GM18508 (cell line): Measurements from ENCODE around the gene UBQLN4.
"Not testable (repeated sequence)": the region's sequence is repeated elsewhere in the genome, so short reads cannot be mapped to it uniquely, and the experiment has no call there.

Experiments used
- ATAC-seq: cut with Tn5 transposase; IDR thresholded peaks from one replicate; pipeline ENCODE4 v1.9.1; 2021; ENCODE audit warnings: moderate number of reproducible peaks; ENCODE audit not compliant: insufficient read depth, unreplicated experiment

UBQLN4 gene

GRCh38 chr1:156063997-156064285 lies 10.3 kb upstream of the UBQLN4 start:
- no peak for ATAC-seq

- no peak for ATAC-seq
These were observed 8.6 kb upstream of the UBQLN4 start for GRCh38 chr1:156062189-156062588.

- no peak for ATAC-seq
These were observed 7.5 kb upstream of the UBQLN4 start, which contains the start of gene RAB25 for GRCh38 chr1:156060937-156061636. RAB25 (plus strand) TSS chr1:156061160; CDS start chr1:156061401, 241 bp downstream.

- no peak for ATAC-seq
These were observed 2.8 kb upstream of the UBQLN4 start for GRCh38 chr1:156056326-156056849.

- no peak for ATAC-seq
These were observed 1.9 kb upstream of the UBQLN4 start for GRCh38 chr1:156055281-156056048.

GRCh38 chr1:156054500-156055280 lies 1.1 kb upstream of the UBQLN4 start, which contains the start of gene LAMTOR2:
LAMTOR2 (plus strand) TSS chr1:156054782; CDS start chr1:156054890, 108 bp downstream.
- ATAC-seq: no peak

GRCh38 chr1:156052862-156053767 lies 483 bp downstream of the UBQLN4 start:
- no peak for ATAC-seq

GRCh38 chr1:156051011-156051725 lies 2.4 kb downstream of the UBQLN4 start:
- no peak for ATAC-seq

GRCh38 chr1:156050376-156050775 lies 3.2 kb downstream of the UBQLN4 start:
- ATAC-seq: no peak

- ATAC-seq: no peak
These were observed 4.8 kb downstream of the UBQLN4 start for GRCh38 chr1:156048663-156049258.

GRCh38 chr1:156045076-156045475 lies 8.5 kb downstream of the UBQLN4 start:
- ATAC-seq: no peak

- ATAC-seq: no peak
These were observed 10.8 kb downstream of the UBQLN4 start for GRCh38 chr1:156042828-156043227.

- ATAC-seq: not testable (repeated sequence)
These were observed 18.6 kb downstream of the UBQLN4 start for GRCh38 chr1:156034991-156035390.

- no peak for ATAC-seq
These were observed 20.6 kb downstream of the UBQLN4 start for GRCh38 chr1:156033011-156033410.

GRCh38 chr1:156026588-156026987 lies 27.0 kb downstream of the UBQLN4 start:
- no peak for ATAC-seq

GRCh38 chr1:156025876-156026275 lies 27.7 kb downstream of the UBQLN4 start:
- no peak for ATAC-seq

- no peak for ATAC-seq
These were observed 28.8 kb downstream of the UBQLN4 start for GRCh38 chr1:156024801-156025200.

GRCh38 chr1:156021954-156022353 lies 31.6 kb downstream of the UBQLN4 start:
- no peak for ATAC-seq

- ATAC-seq: no peak
These were observed 32.5 kb downstream of the UBQLN4 start for GRCh38 chr1:156021093-156021428.
